Neural cell (in vitro differentiated cells): ENCODE data around the gene GJB2. TPM values are rescaled to one million over a fixed set of nuclear protein-coding genes. Genes with fewer than 3 reads are reported as not detected.

Experiments used
- H2AFZ ChIP-seq: fragments of 200-600, 300-800 bp; sonication (generic), shearing (Covaris generic); 2 replicates; pipeline ENCODE4 v1.6.0; 2014; ENCODE audit warnings: low read depth, mild to moderate bottlenecking, antibody characterized with exemption, low read length, moderate library complexity
- H3F3A ChIP-seq: fragments of 200-600 bp; shearing (Covaris generic); 2 replicates; pipeline ENCODE4 v1.6.1; 2016; ENCODE audit warnings: mild to moderate bottlenecking, moderate library complexity, mixed read lengths, antibody characterized with exemption, low read length; ENCODE audit not compliant: insufficient read depth, poor library complexity, severe bottlenecking
- H3K27ac ChIP-seq: fragments of 200-600, 300-800 bp; sonication (generic), shearing (Covaris generic); 2 replicates; pipeline ENCODE4 v1.5.1; 2014; ENCODE audit warnings: mild to moderate bottlenecking, low read length, moderate library complexity
- H3K27me3 ChIP-seq: fragments of 300-800, 200-600 bp; sonication (generic), shearing (Covaris generic); 2 replicates; pipeline ENCODE4 v1.6.0; 2014; ENCODE audit warnings: mild to moderate bottlenecking, low read depth, low read length, moderate library complexity; ENCODE audit not compliant: insufficient read depth
- H3K36me3 ChIP-seq: fragments of 300-800, 200-600 bp; sonication (generic), shearing (Covaris generic); 2 replicates; pipeline ENCODE4 v1.5.1; 2014; ENCODE audit warnings: mild to moderate bottlenecking, antibody characterized with exemption, low read length, moderate library complexity; ENCODE audit not compliant: insufficient read depth
- H3K4me2 ChIP-seq: fragments of 300-800, 200-600 bp; sonication (generic), shearing (Covaris generic); 2 replicates; pipeline ENCODE4 v1.6.0; 2014; ENCODE audit warnings: mild to moderate bottlenecking, low read length
- H3K4me3 ChIP-seq: fragments of 300-800, 200-600 bp; sonication (generic), shearing (Covaris generic); 2 replicates; pipeline ENCODE4 v1.5.1; 2014; ENCODE audit warnings: mild to moderate bottlenecking, low read length, moderate library complexity
- H3K79me2 ChIP-seq: fragments of 200-600 bp; shearing (Covaris generic); replicated peaks from 2 replicates; pipeline ENCODE4 v1.6.0; 2014; ENCODE audit warnings: mild to moderate bottlenecking, low read length, moderate library complexity; ENCODE audit not compliant: insufficient read depth
- H3K9ac ChIP-seq: fragments of 300-800, 200-600 bp; sonication (generic), shearing (Covaris generic); 2 replicates; pipeline ENCODE4 v1.6.1; 2016; ENCODE audit warnings: mild to moderate bottlenecking, low read length, mixed read lengths
- H3K9me2 ChIP-seq: fragments of 200-600 bp; shearing (Covaris generic); 2 replicates; pipeline ENCODE4 v1.6.1; 2016; ENCODE audit warnings: mild to moderate bottlenecking, low read length, mixed read lengths; ENCODE audit not compliant: insufficient read depth
- H3K9me3 ChIP-seq: fragments of 200-600, 300-800 bp; sonication (generic), shearing (Covaris generic); 2 replicates; pipeline ENCODE4 v1.6.1; 2016; ENCODE audit warnings: mild to moderate bottlenecking, mixed run types, low read length, moderate library complexity, mixed read lengths
- H4K20me1 ChIP-seq: fragments of 200-600 bp; shearing (Covaris generic); 2 replicates; pipeline ENCODE4 v1.6.1; 2016; ENCODE audit warnings: mild to moderate bottlenecking, mixed run types; ENCODE audit not compliant: insufficient read depth
- EP300 ChIP-seq: fragments of 450-650 bp; conservative IDR thresholded peaks from 2 replicates; pipeline ENCODE4 v1.6.1; 2014; ENCODE audit warnings: antibody characterized with exemption, mild to moderate bottlenecking, moderate library complexity; ENCODE audit not compliant: poor library complexity, severe bottlenecking
- EZH2 ChIP-seq: fragments of 200-600, 300-800 bp; shearing (Covaris generic), sonication (generic); IDR thresholded peaks from 2 replicates; pipeline ENCODE4 v1.6.1; 2014; ENCODE audit warnings: antibody characterized with exemption, low read length, borderline replicate concordance, mild to moderate bottlenecking; ENCODE audit not compliant: insufficient read depth, poor library complexity, severe bottlenecking
- MXI1 ChIP-seq: fragments of 450-650 bp; conservative IDR thresholded peaks from 2 replicates; pipeline ENCODE4 v1.6.1; 2014; ENCODE audit warnings: antibody characterized with exemption, mild to moderate bottlenecking; ENCODE audit not compliant: poor library complexity, severe bottlenecking
- POLR2AphosphoS5 ChIP-seq: IDR thresholded peaks from 2 replicates; pipeline ENCODE4 v1.6.1; 2012
- RAD21 ChIP-seq: fragments of 450-650 bp; conservative IDR thresholded peaks from 2 replicates; pipeline ENCODE4 v1.6.1; 2014; ENCODE audit warnings: antibody characterized with exemption, mild to moderate bottlenecking, moderate library complexity
- SMC3 ChIP-seq: fragments of 450-650 bp; conservative IDR thresholded peaks from 2 replicates; pipeline ENCODE4 v1.6.1; 2014; ENCODE audit warnings: antibody characterized with exemption, mild to moderate bottlenecking, moderate library complexity; ENCODE audit not compliant: poor library complexity
- TAF1 ChIP-seq: IDR thresholded peaks from 2 replicates; pipeline ENCODE4 v1.6.1; 2012; ENCODE audit warnings: low read depth
- polyA plus RNA-seq: library from polyadenylated mRNA; depleted of rRNA; stranded (reverse); fragments of >200 nt; gene quantifications from 2 replicates; pipeline ENCODE4 v1.2.3, GENCODE V29; 2014
- TF ChIP-seq, protein P1 (sequence below): IDR thresholded peaks from 2 replicates; pipeline ENCODE4 v1.6.1; 2012; ENCODE audit warnings: borderline replicate concordance
- TF ChIP-seq, protein P2 (sequence below): fragments of 450-650 bp; IDR thresholded peaks from 2 replicates; pipeline ENCODE4 v1.5.1; 2014; ENCODE audit warnings: antibody characterized with exemption, mild to moderate bottlenecking, moderate library complexity; ENCODE audit not compliant: poor library complexity, severe bottlenecking

The GJB2 gene
- polyA plus RNA-seq, 1 donor from 2014 or later: not detected

DNA sequence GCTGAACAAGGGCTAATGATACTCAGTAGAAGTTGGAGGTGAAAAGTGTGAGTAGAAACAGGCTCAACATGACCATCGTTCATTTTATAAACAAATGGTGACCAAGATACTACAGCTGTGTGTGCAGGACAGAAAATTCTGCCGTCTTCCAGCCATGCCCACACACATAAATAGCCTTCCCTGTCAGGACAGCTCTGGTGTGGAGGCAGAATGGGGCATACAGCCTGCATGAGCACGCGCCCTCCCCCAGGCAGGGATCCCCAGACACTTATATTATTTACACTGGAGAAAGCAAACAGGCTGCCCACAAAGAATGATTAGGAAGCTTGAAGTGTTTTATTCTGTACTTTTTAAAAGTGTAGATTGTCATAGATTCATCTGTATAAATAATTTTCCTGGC, 52.3 kb downstream of the GJB2 start:
- Histone ChIP-seq H3K9me2 (no peaks in the 10 kb centered on the region), H3K4me3 (no peak overlapping the region), H3F3A (no peaks in the 10 kb centered on the region), H3K9ac (no peak overlapping the region), H3K9me3 (no peaks in the 10 kb centered on the region), H3K4me2 (no peak overlapping the region), H3K27me3 (no peaks in the 10 kb centered on the region), H3K27ac (no peak overlapping the region), H4K20me1 (no peaks in the 10 kb centered on the region), H3K36me3 (no peaks in the 10 kb centered on the region), H3K79me2 (no peaks in the 10 kb centered on the region), H2AFZ (no peak overlapping the region)
- TF ChIP-seq, protein P1, sequence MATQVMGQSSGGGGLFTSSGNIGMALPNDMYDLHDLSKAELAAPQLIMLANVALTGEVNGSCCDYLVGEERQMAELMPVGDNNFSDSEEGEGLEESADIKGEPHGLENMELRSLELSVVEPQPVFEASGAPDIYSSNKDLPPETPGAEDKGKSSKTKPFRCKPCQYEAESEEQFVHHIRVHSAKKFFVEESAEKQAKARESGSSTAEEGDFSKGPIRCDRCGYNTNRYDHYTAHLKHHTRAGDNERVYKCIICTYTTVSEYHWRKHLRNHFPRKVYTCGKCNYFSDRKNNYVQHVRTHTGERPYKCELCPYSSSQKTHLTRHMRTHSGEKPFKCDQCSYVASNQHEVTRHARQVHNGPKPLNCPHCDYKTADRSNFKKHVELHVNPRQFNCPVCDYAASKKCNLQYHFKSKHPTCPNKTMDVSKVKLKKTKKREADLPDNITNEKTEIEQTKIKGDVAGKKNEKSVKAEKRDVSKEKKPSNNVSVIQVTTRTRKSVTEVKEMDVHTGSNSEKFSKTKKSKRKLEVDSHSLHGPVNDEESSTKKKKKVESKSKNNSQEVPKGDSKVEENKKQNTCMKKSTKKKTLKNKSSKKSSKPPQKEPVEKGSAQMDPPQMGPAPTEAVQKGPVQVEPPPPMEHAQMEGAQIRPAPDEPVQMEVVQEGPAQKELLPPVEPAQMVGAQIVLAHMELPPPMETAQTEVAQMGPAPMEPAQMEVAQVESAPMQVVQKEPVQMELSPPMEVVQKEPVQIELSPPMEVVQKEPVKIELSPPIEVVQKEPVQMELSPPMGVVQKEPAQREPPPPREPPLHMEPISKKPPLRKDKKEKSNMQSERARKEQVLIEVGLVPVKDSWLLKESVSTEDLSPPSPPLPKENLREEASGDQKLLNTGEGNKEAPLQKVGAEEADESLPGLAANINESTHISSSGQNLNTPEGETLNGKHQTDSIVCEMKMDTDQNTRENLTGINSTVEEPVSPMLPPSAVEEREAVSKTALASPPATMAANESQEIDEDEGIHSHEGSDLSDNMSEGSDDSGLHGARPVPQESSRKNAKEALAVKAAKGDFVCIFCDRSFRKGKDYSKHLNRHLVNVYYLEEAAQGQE: no peak
- TF ChIP-seq EZH2: no peak
- TF ChIP-seq SMC3: no peak
- TF ChIP-seq POLR2AphosphoS5: no peak
- no peak for TF ChIP-seq TAF1
- TF ChIP-seq EP300: no peak
- TF ChIP-seq, protein P2, sequence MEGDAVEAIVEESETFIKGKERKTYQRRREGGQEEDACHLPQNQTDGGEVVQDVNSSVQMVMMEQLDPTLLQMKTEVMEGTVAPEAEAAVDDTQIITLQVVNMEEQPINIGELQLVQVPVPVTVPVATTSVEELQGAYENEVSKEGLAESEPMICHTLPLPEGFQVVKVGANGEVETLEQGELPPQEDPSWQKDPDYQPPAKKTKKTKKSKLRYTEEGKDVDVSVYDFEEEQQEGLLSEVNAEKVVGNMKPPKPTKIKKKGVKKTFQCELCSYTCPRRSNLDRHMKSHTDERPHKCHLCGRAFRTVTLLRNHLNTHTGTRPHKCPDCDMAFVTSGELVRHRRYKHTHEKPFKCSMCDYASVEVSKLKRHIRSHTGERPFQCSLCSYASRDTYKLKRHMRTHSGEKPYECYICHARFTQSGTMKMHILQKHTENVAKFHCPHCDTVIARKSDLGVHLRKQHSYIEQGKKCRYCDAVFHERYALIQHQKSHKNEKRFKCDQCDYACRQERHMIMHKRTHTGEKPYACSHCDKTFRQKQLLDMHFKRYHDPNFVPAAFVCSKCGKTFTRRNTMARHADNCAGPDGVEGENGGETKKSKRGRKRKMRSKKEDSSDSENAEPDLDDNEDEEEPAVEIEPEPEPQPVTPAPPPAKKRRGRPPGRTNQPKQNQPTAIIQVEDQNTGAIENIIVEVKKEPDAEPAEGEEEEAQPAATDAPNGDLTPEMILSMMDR: no peak
- TF ChIP-seq MXI1: no peak
- TF ChIP-seq RAD21: no peak

DNA sequence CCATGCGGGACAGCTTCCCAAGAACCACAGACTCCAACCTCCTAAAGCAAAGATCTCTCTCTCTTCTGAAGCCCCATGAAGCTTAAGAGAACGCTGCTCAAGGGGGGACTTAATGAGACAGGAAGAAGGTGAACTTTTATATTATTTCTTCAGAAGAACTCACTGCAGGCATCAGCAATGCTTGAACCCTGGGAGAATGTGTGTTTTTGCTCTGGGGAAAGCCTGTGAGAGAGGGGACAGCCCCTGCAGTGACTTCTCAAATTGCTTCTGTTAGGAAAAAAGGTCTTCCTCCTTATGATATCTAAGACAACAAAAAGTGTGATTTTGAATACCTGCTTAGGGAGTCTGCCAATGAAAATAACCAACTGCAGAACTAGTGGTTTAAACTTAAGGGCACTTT, 54.9 kb downstream of the GJB2 start:
- no peaks in the 10 kb centered on the region for H3F3A ChIP-seq
- no peaks in the 10 kb centered on the region for H3K9me3 ChIP-seq
- no peak overlapping the region for H3K4me2 ChIP-seq
- no peaks in the 10 kb centered on the region for H3K9me2 ChIP-seq
- no peak for TF ChIP-seq EZH2
- TF ChIP-seq TAF1: no peak
- no peak for TF ChIP-seq EP300
- TF ChIP-seq POLR2AphosphoS5: no peak
- no peak for TF ChIP-seq RAD21
- no peak for TF ChIP-seq SMC3
- no peak for TF ChIP-seq MXI1
- TF ChIP-seq, protein P2: no peak
- TF ChIP-seq, protein P1: no peak
- no peak overlapping the region for H2AFZ ChIP-seq
- H3K79me2 ChIP-seq: no peaks in the 10 kb centered on the region
- no peak overlapping the region for H3K9ac ChIP-seq
- no peaks in the 10 kb centered on the region for H3K36me3 ChIP-seq
- H3K4me3 ChIP-seq: no peak overlapping the region
- no peaks in the 10 kb centered on the region for H3K27me3 ChIP-seq
- H4K20me1 ChIP-seq: no peaks in the 10 kb centered on the region
- no peak overlapping the region for H3K27ac ChIP-seq
